ENCODE measurements around the gene ZNF594.
"Not testable (repeated sequence)": the region's sequence is repeated elsewhere in the genome, so short reads cannot be mapped to it uniquely, and the experiment has no call there.

The ZNF594 gene

GRCh38 chr17:5191541-5192417 lies at the start of gene ZNF594:
Gene ZNF594 (minus strand): TSS chr17:5191868. CDS start chr17:5184256, 7,612 bp downstream.
- DNase-seq (ENCODE audit: low read depth in 2 of 2) = peak; percentile 98

- DNase-seq (ENCODE audit: low read depth in 2 of 2) = not testable (repeated sequence)
Measured at GRCh38 chr17:5239769-5240168, 48.1 kb upstream of the ZNF594 start.

- no peak for DNase-seq (ENCODE audit: low read depth in 2 of 2)
Measured at GRCh38 chr17:5238333-5238732, 46.7 kb upstream of the ZNF594 start.

GRCh38 chr17:5237541-5238016 lies 45.9 kb upstream of the ZNF594 start:
- DNase-seq (ENCODE audit: low read depth in 2 of 2) = peak; percentile 34 to 37

GRCh38 chr17:5236938-5237540 lies 45.4 kb upstream of the ZNF594 start:
- DNase-seq (ENCODE audit: low read depth in 2 of 2) = no peak

GRCh38 chr17:5234645-5235576 lies 43.2 kb upstream of the ZNF594 start, which contains the start of gene SCIMP:
Gene SCIMP (minus strand): TSS chr17:5234860. CDS start chr17:5234755, 105 bp downstream.
- no peak for DNase-seq (ENCODE audit: low read depth in 2 of 2)

GRCh38 chr17:5233492-5233891 lies 41.8 kb upstream of the ZNF594 start:
- DNase-seq (ENCODE audit: low read depth in 2 of 2) = not testable (repeated sequence)

- DNase-seq (ENCODE audit: low read depth in 2 of 2) = peak in 1 of 2 donors; percentile 6
Measured at GRCh38 chr17:5226940-5227878, 35.5 kb upstream of the ZNF594 start.

GRCh38 chr17:5225668-5226457 lies 34.2 kb upstream of the ZNF594 start:
- no peak for DNase-seq (ENCODE audit: low read depth in 2 of 2)

GRCh38 chr17:5221912-5222311 lies 30.2 kb upstream of the ZNF594 start:
- DNase-seq (ENCODE audit: low read depth in 2 of 2) = not testable (repeated sequence)

GRCh38 chr17:5220074-5220473 lies 28.4 kb upstream of the ZNF594 start:
- no peak for DNase-seq (ENCODE audit: low read depth in 2 of 2)

- no peak for DNase-seq (ENCODE audit: low read depth in 2 of 2)
Measured at GRCh38 chr17:5219536-5219935, 27.9 kb upstream of the ZNF594 start.

GRCh38 chr17:5217562-5217961 lies 25.9 kb upstream of the ZNF594 start:
- DNase-seq (ENCODE audit: low read depth in 2 of 2) = not testable (repeated sequence)

- no peak for DNase-seq (ENCODE audit: low read depth in 2 of 2)
Measured at GRCh38 chr17:5211458-5211857, 19.8 kb upstream of the ZNF594 start.

- no peak for DNase-seq (ENCODE audit: low read depth in 2 of 2)
Measured at GRCh38 chr17:5210614-5211252, 19.1 kb upstream of the ZNF594 start.

- no peak for DNase-seq (ENCODE audit: low read depth in 2 of 2)
Measured at GRCh38 chr17:5210091-5210490, 18.4 kb upstream of the ZNF594 start.

GRCh38 chr17:5209396-5209795 lies 17.7 kb upstream of the ZNF594 start:
- DNase-seq (ENCODE audit: low read depth in 2 of 2) = no peak

GRCh38 chr17:5203908-5204294 lies 12.2 kb upstream of the ZNF594 start:
- DNase-seq (ENCODE audit: low read depth in 2 of 2) = no peak

GRCh38 chr17:5203178-5203907 lies 11.7 kb upstream of the ZNF594 start:
- no peak for DNase-seq (ENCODE audit: low read depth in 2 of 2)

All from stimulated activated CD8-positive, alpha-beta memory T cell treated with anti-CD3 and anti-CD28 coated beads, Interleukin-15, amount 100 ng/mL, for 48 hours (primary cell).